ENCODE results near the gene HIP1R.

The HIP1R gene

GRCh38 chr12:122868471-122869177, 33.4 kb downstream of the HIP1R start:
- POLR2A ChIA-PET (ENCODE audit: low non-redundant PET), result no interaction called here
- no peak for DNase-seq (ENCODE audit: low spot score)
- no peak for TF ChIP-seq CTCF (conservative IDR thresholded peaks at IDR 0.05; ENCODE audit: low read depth)
- CTCF ChIA-PET, result interaction anchor here (0.6 to 1.6 kb wide), 4 partner anchors 12 to 230 kb away, joined by 3 to 6 read pairs (median 4); no protein-coding TSS in a partner anchor
- H3K27ac ChIP-seq, result peak overlapping the region; percentile 95

- H3K27ac ChIP-seq, result peak overlapping the region; percentile 95
- no peak for TF ChIP-seq CTCF (conservative IDR thresholded peaks at IDR 0.05; ENCODE audit: low read depth)
- no peak for DNase-seq (ENCODE audit: low spot score)
- CTCF ChIA-PET, result interaction anchor here (0.5 to 0.7 kb wide), 2 partner anchors 26 to 82 kb away, joined by 3 read pairs; no protein-coding TSS in a partner anchor
- POLR2A ChIA-PET (ENCODE audit: low non-redundant PET), result no interaction called here
Measured at GRCh38 chr12:122869207-122869973, 34.1 kb downstream of the HIP1R start.

GRCh38 chr12:122870163-122870842, 35.0 kb downstream of the HIP1R start:
- POLR2A ChIA-PET (ENCODE audit: low non-redundant PET), result no interaction called here
- CTCF ChIA-PET, result interaction anchor here (0.5 to 1.3 kb wide), 2 partner anchors 76 to 81 kb away, joined by 3 to 6 read pairs; no protein-coding TSS in a partner anchor
- DNase-seq (ENCODE audit: low spot score), result no peak
- H3K27ac ChIP-seq, result peak overlapping the region; percentile 95
- no peak for TF ChIP-seq CTCF (conservative IDR thresholded peaks at IDR 0.05; ENCODE audit: low read depth)

GRCh38 chr12:122870867-122871664, 35.8 kb downstream of the HIP1R start:
- peak overlapping the region; percentile 95 for H3K27ac ChIP-seq
- CTCF ChIA-PET, result interaction anchor here (1.3 to 1.5 kb wide), 3 partner anchors 11 to 81 kb away, joined by 4 to 6 read pairs (median 4); no protein-coding TSS in a partner anchor
- no peak for DNase-seq (ENCODE audit: low spot score)
- POLR2A ChIA-PET (ENCODE audit: low non-redundant PET), result no interaction called here
- TF ChIP-seq CTCF (conservative IDR thresholded peaks at IDR 0.05; ENCODE audit: low read depth), result no peak

GRCh38 chr12:122871851-122872780, 36.9 kb downstream of the HIP1R start:
- no peak for TF ChIP-seq CTCF (conservative IDR thresholded peaks at IDR 0.05; ENCODE audit: low read depth)
- CTCF ChIA-PET, result interaction anchor here (1.5 kb wide), 2 partner anchors 12 to 80 kb away, joined by 4 read pairs; no protein-coding TSS in a partner anchor
- DNase-seq (ENCODE audit: low spot score), result peak; percentile 64
- peak overlapping the region; percentile 95 for H3K27ac ChIP-seq
- POLR2A ChIA-PET (ENCODE audit: low non-redundant PET), result interaction anchor here (0.9 kb wide), 1 partner anchor 16 kb away, joined by 3 read pairs; no protein-coding TSS in a partner anchor

All from RWPE1 (cell line).